NCI-H774 (cell line): ENCODE results near the gene ARPC5.

Experiments
- DNase-seq: peaks from one replicate; lab custom pipeline; 2025; lab: John Stamatoyannopoulos, UW

Gene ARPC5

GRCh38 chr1:183611021-183611420 is 24.6 kb downstream of the ARPC5 start:
- DNase-seq = no peak

- no peak for DNase-seq
These were observed 25.7 kb downstream of the ARPC5 start for GRCh38 chr1:183609759-183610452.

DNA sequence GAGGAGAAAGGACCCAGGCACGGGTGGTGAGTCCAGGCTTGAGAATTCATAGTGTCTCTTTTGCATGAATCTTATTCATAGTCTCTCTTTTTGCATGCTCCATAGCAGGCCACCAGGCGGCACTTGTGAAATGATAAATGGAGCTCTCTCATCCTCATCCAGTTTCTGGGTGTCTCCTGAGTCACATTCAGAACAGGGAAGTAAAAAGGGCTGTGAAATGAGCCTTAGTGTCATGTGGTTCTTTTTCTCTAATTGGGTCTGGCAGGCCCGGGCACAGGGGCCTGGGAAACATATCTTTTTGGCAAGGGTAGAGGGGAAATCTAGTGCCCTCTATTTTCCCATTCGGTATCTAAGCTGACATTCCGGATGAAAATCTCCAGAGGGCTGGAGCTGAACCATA is 26.3 kb downstream of the ARPC5 start:
- no peak for DNase-seq

DNA sequence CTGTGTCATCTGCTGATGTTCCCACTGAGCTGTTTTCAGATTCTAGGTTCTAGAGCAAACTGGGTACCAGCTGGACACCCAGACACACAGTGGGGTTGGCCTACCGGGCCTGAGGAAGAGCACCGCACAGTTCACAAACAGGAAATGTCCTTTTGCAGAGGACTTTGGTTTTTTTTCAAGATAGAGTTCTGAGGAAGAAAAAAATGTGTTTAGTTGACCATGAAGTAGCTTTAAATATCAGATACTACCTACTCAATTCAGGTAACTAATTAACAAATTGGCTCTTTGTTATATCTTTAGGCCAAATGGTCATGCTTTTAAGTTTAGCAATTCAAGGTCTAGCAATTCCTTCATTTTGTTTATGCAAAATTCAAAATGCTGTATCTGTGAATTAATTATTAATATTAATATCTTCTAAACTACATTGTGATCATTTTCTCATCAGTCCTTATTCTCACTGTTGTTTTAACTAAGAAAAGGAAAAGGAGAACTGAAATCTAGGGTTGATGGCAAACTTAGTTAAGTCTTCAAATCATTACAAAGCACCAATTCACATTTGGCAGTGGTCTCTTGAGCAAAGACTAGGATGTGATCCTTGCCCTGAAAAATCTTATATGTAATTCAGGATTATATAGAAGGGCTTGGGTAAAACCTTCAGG is 28.1 kb downstream of the ARPC5 start:
- DNase-seq = no peak

GRCh38 chr1:183605904-183606303 is 29.7 kb downstream of the ARPC5 start:
- DNase-seq = no peak

GRCh38 chr1:183604815-183605214 is 30.8 kb downstream of the ARPC5 start:
- DNase-seq = no peak

- DNase-seq = no peak
These were observed 31.4 kb downstream of the ARPC5 start for GRCh38 chr1:183604038-183604808.

GRCh38 chr1:183602510-183602909 is 33.1 kb downstream of the ARPC5 start:
- no peak for DNase-seq

- no peak for DNase-seq
These were observed 34.9 kb downstream of the ARPC5 start for GRCh38 chr1:183600634-183601033.

DNA sequence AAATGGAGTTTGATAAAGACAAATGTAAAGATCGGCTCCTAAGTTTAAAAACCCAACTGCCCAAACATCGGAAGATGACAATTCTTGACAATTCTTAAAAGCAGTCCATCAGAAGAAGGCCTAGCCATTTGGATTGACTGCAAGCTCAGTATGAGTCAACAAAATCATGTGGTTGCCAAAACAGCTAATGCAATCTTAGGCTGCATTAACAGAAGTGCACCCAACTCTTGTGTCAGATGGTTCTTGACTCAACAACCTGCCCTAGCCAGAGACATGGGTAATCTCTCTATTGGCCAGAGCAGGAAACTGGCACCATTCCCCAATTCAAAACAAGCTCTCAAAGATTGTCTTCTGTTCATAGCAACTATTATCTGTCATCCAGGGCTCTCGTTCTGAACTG is 35.4 kb downstream of the ARPC5 start:
- DNase-seq = no peak

GRCh38 chr1:183598386-183598785 is 37.2 kb downstream of the ARPC5 start:
- no peak for DNase-seq

DNA sequence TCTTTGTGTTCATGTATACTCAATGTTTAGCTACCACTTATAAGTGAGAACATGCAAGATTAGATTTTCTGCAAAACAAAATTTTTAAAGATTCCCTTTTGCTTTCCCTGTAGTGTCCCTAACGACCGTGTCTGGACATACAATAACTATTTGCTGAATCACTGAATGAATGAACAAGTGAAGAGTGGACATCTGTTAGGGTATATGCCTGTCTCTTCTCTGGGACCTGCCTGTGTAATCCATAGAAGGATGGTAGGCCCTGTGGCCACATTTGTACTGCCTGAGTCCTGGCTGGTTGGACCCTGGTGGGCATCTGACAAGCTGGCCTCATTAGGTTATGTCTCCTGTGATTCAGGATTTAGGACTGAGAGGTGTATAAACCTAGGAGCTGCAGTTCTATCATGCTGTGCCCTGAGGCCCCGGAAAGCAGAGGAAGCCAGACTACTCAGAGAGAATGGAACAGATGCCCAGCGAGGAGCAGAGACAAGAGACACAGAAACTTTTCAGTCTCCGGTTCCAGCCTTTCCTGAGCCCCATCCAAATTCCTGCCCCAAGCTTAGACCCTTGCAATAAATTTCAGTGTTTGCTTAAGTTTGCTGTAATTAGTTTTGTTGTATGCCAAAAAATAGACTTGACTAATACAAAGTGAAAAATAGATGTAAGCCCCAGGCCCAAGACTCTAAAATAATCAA is 37.8 kb downstream of the ARPC5 start:
- no peak for DNase-seq

DNA sequence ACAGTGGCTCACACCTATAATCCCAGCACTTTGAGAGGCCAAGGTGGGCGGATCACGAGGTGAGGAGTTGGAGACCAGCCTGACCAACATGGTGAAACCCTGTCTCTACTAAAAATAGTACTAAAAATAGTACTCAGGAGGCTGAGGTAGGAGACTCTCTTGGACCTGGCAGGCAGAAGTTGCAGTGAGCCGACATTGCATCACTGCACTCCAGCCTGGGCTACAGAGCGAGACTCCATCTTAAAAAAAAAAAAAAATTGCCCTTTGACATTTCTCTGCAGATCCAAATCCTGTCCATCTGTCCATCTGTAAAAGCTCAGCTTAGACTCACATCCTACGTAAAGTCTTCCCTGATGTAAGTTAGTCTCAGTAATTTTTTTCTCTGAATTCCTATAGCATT is 39.1 kb downstream of the ARPC5 start:
- no peak for DNase-seq

- DNase-seq = no peak
These were observed 40.0 kb downstream of the ARPC5 start for GRCh38 chr1:183595537-183595936.

DNA sequence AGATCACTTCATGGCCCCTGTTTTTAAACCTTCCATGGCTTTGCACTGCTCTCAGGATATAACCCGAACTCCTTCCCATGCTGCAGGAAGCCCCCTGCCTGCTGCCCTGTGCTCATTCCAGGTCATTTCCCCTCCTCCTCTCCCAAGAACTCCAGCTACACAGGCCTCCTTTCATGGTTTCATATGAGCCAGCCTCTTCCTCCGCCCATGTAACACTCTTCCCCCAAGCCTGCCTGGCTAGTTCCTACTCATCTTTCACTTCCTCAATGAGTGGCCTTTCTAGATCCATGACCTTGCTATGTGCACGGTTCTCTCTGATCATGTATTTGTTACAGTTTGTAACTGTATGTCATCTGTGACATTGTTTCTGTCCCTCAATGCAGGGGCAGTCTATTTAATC is 42.2 kb downstream of the ARPC5 start:
- no peak for DNase-seq

- DNase-seq = no peak
These were observed 42.9 kb downstream of the ARPC5 start for GRCh38 chr1:183592733-183593132.

DNA sequence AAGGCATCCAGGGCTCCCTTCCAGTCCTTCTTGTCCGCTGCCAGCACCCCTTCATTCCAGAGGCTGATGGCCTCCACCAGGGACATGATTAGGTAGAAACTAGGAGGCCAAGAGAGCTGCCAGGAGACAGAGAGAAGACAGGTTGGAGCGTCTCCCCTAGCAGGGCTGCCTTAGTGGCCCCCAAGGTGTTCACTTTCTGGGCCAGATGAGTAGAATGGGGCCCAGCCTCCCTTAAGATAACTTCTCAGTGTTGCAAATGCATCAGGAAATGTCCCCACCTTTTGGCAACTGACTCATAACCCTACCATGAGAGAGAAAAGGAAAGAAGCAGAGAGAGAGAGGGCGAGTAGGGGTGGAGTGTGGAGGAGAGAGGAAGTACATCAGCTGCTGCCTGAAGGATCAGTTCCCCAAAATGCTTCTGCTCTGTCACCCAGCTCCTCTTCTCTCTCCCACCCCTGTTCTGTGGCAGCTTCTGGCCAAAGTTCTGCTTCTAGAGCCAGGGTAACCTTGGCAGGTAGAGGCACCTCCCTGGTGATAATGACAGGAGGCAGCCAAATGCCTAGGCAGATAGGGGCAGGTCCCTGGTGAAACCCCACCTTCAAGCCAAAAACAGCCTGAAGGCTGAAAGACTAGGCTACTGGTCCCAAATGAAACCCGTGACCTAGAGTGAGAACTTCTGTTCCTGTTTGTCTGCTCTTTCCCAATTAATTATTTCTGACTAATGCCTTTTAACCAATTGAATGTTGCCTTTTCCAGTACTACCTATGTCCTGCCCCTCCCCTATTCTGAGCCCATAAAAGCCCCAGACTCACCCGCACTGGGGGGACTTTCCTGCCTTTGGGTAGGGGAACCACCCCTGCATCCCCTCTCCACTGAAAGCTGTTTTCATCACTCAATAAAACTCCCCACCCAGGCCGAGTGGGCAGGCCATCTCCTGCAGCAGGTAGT is 45.1 kb downstream of the ARPC5 start, which contains the start of gene NCF2:
NCF2 (minus strand) TSS at position 216 of the 948 bp plus-strand sequence; CDS start at position 86, 130 bp downstream.
- DNase-seq = no peak

- no peak for DNase-seq
These were observed 45.7 kb downstream of the ARPC5 start for GRCh38 chr1:183589874-183590243.

DNA sequence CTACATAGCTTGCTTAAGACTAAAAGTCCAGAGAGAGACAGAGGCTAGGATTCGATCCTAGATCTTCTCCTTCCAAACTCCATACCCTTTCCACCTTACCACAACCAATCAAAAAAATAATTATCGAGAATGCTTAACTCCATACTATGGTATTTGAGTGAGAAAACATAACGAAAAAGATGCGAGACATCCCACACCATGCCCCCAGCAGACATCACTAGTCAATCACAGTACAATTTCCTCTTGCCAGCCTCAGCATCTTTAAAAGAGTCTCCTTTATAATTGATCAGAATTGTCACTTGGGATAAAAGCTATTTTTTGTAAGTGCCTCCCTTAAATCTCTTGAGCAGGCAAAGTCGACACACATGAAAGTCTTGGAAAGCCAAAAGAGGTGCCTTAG is 46.2 kb downstream of the ARPC5 start:
- no peak for DNase-seq

DNA sequence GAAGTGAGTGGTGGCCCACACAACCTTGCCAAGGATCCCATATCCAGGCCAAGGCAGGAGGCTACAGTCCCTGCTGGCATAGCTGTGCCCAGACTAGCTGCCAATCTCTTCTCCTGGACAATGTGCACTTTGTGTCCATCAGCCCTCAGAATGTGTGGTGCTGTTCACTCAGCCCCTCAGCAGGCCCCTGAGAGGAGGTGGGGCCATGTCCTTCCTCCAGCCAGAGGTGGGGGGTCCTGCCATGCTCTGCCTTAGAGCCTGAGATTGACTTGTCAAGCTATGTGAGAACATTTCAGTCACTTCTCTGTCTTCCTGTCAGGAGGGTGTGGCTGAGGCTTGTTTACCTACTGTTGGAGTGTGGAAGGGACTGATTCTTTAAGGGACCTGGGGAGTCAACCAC is 46.8 kb downstream of the ARPC5 start:
- no peak for DNase-seq

- DNase-seq = no peak
These were observed 48.7 kb downstream of the ARPC5 start for GRCh38 chr1:183586926-183587325.
